Vagina (tissue), 2 donors: Measurements from ENCODE around the gene HADHA. TPM values are rescaled to one million over a fixed set of nuclear protein-coding genes. Genes with fewer than 3 reads are reported as not detected.

Experiments
- DNase-seq, 2 donors: peaks; one replicate each; pipeline ENCODE4 v3.0.0-alpha.2; 2017; ENCODE audit errors: extremely low spot score in 2 of 2
- H3K27ac ChIP-seq: fragments of 200-600 bp; sonication (generic); one replicate; pipeline ENCODE4 v1.5.1; 2019
- H3K27me3 ChIP-seq: fragments of 200-600 bp; sonication (generic); one replicate; pipeline ENCODE4 v1.5.1; 2019
- H3K36me3 ChIP-seq, 2 donors: fragments of 200-600 bp; sonication (generic); one replicate each; pipeline ENCODE4 v1.5.1; 2017 to 2019
- H3K4me1 ChIP-seq: fragments of 200-600 bp; sonication (generic); one replicate; pipeline ENCODE4 v1.5.1; 2019
- H3K4me3 ChIP-seq, 2 donors: fragments of 200-600 bp; sonication (generic); 1 replicate in 1 of 2; 2 replicates in 1 of 2; pipeline ENCODE4 v1.5.1; 2016 to 2019
- H3K9me3 ChIP-seq: fragments of 200-600 bp; sonication (generic); one replicate; pipeline ENCODE4 v1.5.1; 2019
- CTCF ChIP-seq, 3 experiments: fragments of 450-650 bp in 2 of 3; fragments of 200-600 bp in 1 of 3; sonication (generic) in 1 of 3; IDR thresholded peaks; one replicate each; pipeline ENCODE4 v1.5.1; 2017 to 2019; ENCODE audit warnings: antibody characterized with exemption in 3 of 3, mild to moderate bottlenecking in 2 of 3, moderate library complexity in 2 of 3
- POLR2A ChIP-seq, 2 donors: fragments of 450-650 bp; IDR thresholded peaks; one replicate each; pipeline ENCODE4 v1.6.1; 2017; ENCODE audit warnings: antibody characterized with exemption in 2 of 2, mild to moderate bottlenecking in 2 of 2, moderate library complexity in 2 of 2
- POLR2AphosphoS5 ChIP-seq, 2 donors: sonication (generic); formaldehyde crosslinking; IDR thresholded peaks; one replicate each; pipeline ENCODE4 v1.9.0; 2017; ENCODE audit warnings: antibody characterized with exemption in 2 of 2, mild to moderate bottlenecking in 2 of 2, low read depth in 1 of 2; ENCODE audit not compliant: insufficient read depth in 1 of 2
- intact Hi-C: fragments of 100-400 bp; cut with DNase I; formaldehyde crosslinking; loops from one replicate; pipeline ENCODE4 v1.15.1; 2023
- total RNA-seq: library from RNA; depleted of rRNA; stranded (reverse); fragments of >200 nt; gene quantifications from one replicate; pipeline ENCODE4 v1.2.3, GENCODE V29; 2016

Gene HADHA
- total RNA-seq, 1 donor from 2014 or later: 124 TPM

- Histone ChIP-seq H3K4me3 (no peak overlapping the region), H3K27me3 (no peaks in the 10 kb centered on the region), H3K36me3 (peaks cover 0 to 52% of the 10 kb centered on the region in 2 donors), H3K27ac (no peak overlapping the region), H3K4me1 (no peaks in the 10 kb centered on the region), H3K9me3 (no peaks in the 10 kb centered on the region)
- no peak for TF ChIP-seq POLR2A (IDR thresholded peaks at IDR 0.05)
- TF ChIP-seq CTCF (IDR thresholded peaks at IDR 0.05): no peak
- intact Hi-C loops: no loop called here
- DNase-seq: no peak
Observed at GRCh38 chr2:26217720-26218119, 26.7 kb downstream of the HADHA start.

DNA sequence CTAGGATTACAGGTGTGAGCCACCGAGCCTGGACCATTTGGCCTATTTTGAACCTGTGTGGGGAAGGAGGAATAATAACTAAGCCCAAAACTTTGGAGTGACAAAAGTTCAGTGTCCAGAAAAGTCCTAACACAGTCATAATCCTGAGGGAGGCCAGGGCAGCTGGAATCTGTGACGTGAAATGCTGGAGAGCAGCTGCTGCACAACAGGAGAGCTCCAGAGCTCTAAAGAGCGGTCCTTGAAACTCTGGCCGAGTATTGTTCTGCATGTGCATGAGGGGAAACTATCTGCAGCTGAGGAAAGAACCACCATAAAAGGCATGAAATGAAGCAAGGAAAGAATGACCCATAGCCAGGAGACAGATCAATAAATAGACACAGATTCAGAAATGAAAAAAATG is 27.8 kb downstream of the HADHA start:
- Histone ChIP-seq H3K27me3 (no peaks in the 10 kb centered on the region), H3K27ac (no peak overlapping the region), H3K36me3 (peaks cover 0 to 63% of the 10 kb centered on the region in 2 donors), H3K4me3 (no peak overlapping the region), H3K4me1 (no peaks in the 10 kb centered on the region), H3K9me3 (no peaks in the 10 kb centered on the region)
- DNase-seq: no peak
- TF ChIP-seq POLR2AphosphoS5 (IDR thresholded peaks at IDR 0.05; ENCODE audit: insufficient read depth in 1 of 2, low read depth in 1 of 2) (no peak), CTCF (IDR thresholded peaks at IDR 0.05) (no peak), POLR2A (IDR thresholded peaks at IDR 0.05) (no peak)
- intact Hi-C loops: no loop called here

DNA sequence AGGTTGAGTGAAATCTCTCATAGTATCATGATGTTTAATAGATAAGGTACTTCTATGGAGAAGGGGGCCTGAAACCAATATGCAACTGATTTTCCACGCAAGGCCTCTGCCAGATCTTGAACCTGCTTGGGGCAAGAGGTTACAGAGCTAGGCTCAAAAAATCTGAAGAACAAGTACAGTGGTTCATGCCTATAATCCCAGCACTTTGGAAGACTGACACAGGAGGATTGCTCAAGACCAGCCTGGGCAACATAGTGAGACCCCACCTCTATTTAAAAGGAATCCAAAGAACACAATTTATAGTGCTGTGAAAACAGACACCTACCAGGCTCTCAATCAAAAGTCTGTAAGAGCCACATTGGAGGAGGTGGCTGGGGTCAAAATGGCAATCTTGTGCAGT is 28.6 kb downstream of the HADHA start:
- no peaks in the 10 kb centered on the region for H3K9me3 ChIP-seq
- TF ChIP-seq POLR2A (IDR thresholded peaks at IDR 0.05) (no peak), CTCF (IDR thresholded peaks at IDR 0.05) (no peak), POLR2AphosphoS5 (IDR thresholded peaks at IDR 0.05; ENCODE audit: insufficient read depth in 1 of 2, low read depth in 1 of 2) (no peak)
- H3K36me3 ChIP-seq: peaks cover 0 to 65% of the 10 kb centered on the region in 2 donors
- no peak overlapping the region for H3K4me3 ChIP-seq
- no peaks in the 10 kb centered on the region for H3K27me3 ChIP-seq
- H3K27ac ChIP-seq: no peak overlapping the region
- no peaks in the 10 kb centered on the region for H3K4me1 ChIP-seq
- DNase-seq: no peak
- intact Hi-C loops: no loop called here

- no peak for TF ChIP-seq CTCF (IDR thresholded peaks at IDR 0.05)
- no peak for TF ChIP-seq POLR2A (IDR thresholded peaks at IDR 0.05)
- TF ChIP-seq POLR2AphosphoS5 (IDR thresholded peaks at IDR 0.05; ENCODE audit: insufficient read depth in 1 of 2, low read depth in 1 of 2): no peak
- H3K4me3 ChIP-seq: no peak overlapping the region
- no peak for DNase-seq
- no peaks in the 10 kb centered on the region for H3K4me1 ChIP-seq
- H3K27me3 ChIP-seq: no peaks in the 10 kb centered on the region
- peaks cover 0 to 75% of the 10 kb centered on the region in 2 donors for H3K36me3 ChIP-seq
- H3K27ac ChIP-seq: no peak overlapping the region
- intact Hi-C loops: no loop called here
- no peaks in the 10 kb centered on the region for H3K9me3 ChIP-seq
Observed at GRCh38 chr2:26214759-26215158, 29.7 kb downstream of the HADHA start.

GRCh38 chr2:26212011-26212410 is 32.4 kb downstream of the HADHA start:
- no peak for TF ChIP-seq CTCF (IDR thresholded peaks at IDR 0.05)
- no peak for TF ChIP-seq POLR2A (IDR thresholded peaks at IDR 0.05)
- no peak for TF ChIP-seq POLR2AphosphoS5 (IDR thresholded peaks at IDR 0.05; ENCODE audit: insufficient read depth in 1 of 2, low read depth in 1 of 2)
- Histone ChIP-seq H3K4me1 (no peaks in the 10 kb centered on the region), H3K36me3 (peaks cover 0 to 71% of the 10 kb centered on the region in 2 donors), H3K27ac (no peak overlapping the region), H3K4me3 (no peak overlapping the region), H3K27me3 (no peaks in the 10 kb centered on the region), H3K9me3 (no peaks in the 10 kb centered on the region)
- intact Hi-C loops: no loop called here
- DNase-seq: no peak
